NCI-H1105 treated with DMSO at 0.1 percent for 48 hours (cell line): ENCODE data around the gene KLF6.

ENCODE experiments used
- DNase-seq: peaks from one replicate; lab custom pipeline; 2025; lab: John Stamatoyannopoulos, UW

The KLF6 gene

DNA sequence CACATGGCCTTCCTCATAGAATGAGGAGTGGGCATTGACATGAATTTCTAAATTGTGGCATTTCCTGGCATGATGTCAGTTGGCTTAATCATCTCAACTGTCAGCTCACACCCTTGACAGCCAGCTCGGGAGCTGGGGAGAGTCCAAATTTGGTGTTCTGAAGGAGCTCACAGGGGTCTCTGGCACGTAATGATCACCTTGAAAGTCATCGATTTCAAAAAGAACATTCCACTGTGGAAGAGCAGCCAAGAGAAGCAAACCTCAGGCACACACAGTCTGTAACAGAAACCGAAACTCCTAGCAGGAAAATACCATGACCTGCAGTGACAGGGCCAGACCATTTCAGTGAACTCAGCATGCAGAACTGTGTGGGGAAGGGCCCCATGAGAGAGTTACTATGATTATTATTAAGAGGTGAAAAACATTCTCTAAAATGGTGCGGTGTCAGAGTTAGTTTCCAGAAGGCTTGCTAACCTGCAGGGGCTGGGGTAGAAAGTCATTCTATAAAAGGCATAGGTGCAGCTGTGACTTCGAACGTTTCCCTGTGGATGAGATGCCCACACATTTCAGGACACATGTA lies 26.4 kb upstream of the KLF6 start:
- DNase-seq = no peak

DNA sequence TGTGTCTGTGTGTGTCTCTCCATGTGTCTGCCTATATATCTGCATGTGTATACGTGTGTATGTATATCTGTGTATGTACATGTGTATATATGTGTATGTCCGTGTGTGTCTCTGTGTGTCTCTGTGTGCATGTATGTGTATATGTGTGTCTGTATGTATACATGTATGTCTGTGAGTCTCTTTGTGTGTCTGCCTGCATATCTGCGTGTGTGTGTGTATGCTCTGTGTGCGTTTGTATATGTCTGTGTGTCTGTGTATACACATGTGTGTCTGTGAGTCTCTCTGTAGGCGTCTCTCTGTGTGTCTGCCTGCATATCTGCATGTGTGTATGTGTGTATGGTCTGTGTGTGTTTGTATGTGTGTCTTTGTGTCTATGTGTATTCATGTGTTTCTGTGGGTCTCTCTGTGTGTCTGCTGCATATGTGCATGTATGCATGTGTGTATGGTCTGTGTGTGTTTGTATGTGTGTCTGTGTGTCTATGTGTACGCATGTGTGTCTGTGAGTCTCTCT lies 23.7 kb upstream of the KLF6 start:
- no peak for DNase-seq

DNA sequence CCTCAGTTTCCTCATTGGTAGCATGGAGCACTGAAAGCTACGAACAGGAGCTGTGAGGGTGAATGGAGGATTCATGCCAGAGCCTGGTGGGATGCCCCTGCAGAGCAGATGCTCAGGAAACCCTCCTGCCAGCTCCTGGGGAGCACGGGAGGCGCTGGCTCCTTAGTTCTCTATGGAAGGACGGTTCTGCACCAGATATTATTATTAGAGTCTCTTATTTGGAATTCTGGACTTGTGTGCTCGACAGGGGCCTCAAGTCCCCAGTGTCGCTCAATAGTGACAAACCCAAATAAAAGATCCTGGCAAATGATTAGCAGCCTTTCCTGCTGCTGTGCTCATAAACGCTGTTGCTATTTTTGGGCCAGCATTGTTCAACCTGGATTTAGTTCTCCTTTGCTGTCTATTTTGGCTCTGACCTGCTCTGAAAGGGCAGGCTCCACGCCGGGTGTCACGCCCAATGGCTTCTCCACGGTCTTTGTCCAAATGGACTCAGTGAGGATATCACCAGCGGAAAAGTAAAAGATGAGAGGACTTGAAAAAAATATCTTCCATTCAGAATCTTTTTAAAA lies 23.0 kb upstream of the KLF6 start:
- DNase-seq = no peak

DNA sequence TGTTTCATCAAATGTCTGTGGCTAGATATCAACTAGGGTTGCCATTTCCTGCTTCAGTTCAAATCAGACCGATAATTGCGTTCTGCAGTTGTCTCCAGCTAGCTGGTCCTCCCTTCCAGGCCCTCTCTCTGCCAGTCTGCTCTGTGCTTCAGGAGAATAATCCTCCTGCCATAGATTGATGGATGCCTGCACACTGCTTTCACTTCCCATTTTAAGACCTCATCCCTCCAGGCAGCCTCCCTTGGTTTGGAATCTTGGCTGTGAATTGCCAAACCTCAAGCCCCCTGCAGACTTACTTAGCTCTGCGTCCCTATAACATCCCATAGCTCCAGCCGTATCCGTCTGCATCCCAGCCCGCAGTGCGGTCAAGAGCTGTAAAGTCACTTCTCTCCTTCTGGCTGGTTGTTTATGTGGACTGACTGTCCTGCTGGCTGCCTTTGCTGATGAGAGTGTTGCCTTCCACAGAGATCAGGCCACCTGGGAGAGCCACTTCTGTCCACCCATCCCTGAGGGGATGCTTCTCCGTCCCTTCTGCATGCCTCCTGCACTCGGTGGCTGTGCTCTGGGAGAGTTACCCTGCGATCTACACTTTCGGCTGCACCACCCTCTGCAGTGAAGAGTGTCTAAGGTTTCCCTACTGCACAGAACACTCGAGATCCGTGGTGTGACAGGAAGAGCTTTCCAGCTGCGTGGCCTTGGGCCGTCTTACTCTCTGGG lies 22.4 kb upstream of the KLF6 start:
- no peak for DNase-seq

DNA sequence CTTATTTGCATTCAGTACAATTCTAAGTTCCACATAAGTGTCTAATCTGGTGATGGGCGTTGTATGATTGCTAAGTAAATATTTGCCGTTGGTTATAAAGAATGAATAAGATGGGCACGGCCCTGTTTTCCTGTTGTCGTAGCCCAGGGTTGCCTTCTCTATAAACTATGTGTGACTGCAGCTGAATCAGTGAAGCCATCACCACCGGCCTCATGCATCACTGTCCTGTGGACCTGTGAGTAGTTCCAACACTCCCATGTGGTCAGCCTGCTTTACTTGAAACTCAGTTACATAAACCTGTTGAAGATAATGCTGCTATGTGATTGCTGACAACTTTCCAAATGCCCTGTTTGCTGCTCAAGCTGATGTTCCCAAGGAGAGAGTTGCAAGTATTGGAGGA lies 21.6 kb upstream of the KLF6 start:
- DNase-seq = peak; percentile 20

DNA sequence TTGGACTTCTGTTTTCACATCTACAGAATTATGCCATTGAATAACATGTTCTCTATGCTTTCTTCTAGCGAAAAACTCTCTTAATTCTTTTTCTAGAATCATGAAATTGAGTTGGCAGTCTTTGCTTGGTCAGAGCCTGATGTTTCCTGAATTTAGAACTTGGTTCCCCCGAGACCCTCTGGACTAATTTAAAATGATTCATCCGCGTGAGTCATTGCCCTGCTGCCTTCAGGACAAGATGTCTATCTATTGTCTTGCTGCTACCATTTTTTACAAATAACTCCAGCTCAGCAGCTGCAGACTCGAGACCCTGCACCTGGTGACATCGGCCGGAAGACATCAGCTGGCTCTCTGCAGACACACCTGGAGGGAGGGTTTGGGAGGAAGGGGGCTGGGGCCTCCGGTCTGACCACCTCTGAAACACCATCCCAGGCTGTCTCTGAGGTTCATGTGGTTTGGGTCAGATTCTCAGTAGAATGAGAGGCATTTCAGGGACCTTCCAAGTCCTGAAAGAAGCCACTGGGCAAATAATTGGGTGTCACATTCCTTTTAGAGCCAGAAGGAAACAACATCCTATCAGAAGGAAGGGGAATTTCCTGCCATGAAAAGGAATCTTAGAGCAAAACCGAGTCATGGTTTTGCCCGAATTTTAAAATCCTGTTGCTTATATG lies 20.9 kb upstream of the KLF6 start:
- peak; percentile 19 for DNase-seq

DNA sequence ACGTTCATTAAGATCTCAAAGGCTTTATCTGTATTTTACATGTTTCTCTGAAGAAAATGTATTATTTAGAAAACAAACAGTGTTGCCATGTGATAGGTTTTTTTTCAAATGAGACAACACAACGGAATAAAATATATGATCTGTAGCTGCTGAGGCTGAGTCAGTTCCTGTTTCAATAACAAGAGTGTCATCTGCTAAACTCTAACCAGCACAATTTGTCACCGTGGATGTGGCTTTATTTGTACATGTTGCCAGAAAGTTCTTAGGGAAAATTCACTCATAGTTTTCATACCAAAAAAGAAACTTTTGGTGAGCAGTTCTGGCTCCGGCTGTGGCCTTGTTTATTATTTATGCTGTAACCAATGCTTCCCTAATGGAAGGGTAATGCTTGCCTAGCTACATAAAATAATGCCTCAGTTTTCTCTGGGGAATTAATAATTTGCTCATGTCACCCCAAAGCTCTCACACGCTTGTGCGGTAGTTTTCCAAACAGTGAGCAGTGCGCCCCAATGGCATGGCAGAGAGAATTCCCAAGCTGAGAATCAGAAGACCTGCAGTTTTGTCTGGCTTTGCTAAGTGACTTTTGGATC lies 20.3 kb upstream of the KLF6 start:
- DNase-seq = no peak

DNA sequence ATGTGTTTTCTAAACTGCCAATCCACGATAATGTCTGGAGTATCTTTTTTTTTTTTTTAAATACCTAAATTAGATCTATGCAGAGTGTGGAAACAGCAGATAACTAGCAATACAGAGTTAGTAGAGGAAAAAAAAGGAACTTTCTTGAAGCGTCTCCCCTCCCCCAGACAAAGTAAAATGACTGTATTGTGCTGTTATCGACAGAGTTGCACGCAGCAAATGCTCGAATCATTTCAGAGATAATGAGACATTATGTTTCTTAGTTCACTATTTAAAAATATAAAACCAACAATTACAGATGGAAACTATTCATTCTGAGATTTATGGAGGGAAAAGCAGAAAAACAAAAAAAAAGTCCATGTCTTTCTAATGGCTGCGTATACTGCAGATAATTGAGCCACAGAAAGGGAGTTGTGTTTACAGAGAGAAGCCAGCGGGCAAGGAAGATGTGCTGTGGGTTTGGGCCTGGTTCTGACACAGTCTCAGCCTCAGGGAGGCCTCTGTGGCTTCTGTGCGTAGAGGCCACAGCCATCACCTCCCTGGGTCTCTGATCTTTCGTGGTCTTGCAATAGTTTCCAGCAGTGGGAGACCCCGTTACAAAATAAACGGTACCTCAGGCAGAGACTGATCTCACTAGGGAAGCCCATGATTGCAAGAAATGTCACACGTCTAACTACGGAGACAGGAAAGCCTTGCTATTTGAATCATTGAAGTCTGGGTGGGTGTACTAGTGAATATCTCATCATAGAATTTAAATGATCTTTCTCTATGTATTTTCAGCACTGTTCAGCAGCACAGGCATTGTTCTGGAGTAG lies 19.1 kb upstream of the KLF6 start:
- DNase-seq = no peak

DNA sequence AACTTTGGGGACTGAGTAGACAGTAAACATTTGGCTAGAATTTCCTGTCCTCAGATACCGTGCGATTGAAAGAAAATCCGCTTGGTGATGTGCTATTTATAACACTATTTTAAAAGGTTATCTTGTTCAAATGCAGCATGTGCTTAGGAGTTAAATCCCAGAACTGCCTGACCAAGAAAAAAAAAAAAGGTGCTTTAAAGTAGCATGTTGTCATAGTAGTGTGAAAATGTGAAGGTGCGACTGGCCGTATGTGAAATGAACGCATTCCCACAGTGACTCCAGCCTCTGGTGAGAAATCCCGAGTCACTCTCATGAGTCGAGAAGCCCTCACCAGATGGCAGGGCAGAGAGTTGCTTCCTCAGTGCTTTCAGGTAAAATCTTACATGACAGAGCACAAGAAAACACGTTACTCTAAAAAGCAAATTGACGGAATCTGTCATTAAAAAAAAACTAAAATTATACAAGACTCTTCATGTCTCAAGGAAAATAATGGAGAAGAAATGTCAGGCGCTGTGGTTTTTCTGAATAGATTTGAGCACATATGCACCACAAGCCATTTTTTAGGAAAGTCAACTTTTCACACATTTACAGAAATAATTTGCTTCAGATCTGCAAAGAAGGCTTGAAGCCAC lies 18.4 kb upstream of the KLF6 start:
- DNase-seq = no peak

DNA sequence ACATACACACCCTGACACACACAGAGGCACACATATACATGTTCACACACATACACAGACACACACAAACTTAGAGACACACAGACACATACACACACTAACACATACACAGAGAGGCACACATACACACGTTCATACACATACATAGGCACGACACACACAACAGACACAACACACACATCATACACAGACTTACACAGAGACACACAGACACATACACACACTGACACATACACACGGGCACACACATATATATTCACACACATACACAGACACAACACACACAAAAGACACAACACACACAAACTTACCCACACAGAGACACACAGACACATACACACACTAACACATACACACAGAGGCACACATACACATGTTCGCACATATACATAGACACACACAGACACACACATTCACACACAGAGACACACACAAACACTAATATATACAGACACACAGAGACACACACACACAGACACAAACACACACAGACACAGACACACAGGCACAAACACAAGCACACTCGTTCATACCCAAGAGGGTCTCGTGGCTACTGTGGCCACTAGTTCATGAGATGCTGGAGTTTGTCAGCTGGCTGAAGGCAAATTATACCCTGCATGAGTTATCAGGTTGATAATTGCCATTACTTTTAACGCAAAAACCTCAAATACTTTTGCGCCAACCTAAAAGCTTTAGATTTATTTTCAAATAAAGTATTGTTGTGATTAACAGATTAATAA lies 17.7 kb upstream of the KLF6 start:
- DNase-seq = no peak

DNA sequence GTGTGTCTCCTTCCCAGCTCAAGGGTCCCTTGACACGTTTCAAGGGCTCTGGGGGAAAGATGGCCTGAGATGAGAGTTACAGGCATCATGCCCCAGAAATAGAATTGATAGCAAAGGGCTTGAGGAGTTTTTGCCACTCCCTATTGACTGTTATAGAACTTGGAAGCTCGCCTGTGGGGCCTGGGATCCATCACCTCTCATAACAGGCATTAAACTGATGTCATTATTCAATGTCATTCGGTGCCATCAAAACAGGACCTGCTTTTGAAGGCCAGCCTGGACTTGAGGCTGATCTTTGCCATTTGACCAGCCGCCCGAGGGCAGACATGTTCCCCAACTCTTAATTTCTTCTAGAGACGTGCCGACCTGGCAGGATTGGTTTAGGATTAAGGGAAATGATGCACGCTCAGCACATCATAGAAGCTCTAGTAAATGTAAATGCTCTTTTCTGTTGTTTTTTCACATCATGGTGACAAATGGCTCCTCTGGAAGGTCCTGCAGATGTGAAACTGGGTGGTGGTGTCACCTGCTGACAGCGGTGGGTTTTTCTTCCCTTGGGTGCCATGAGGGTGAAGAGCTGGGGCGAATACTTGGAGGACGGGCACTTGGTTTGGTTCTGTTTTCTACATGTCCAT lies 16.7 kb upstream of the KLF6 start:
- no peak for DNase-seq

DNA sequence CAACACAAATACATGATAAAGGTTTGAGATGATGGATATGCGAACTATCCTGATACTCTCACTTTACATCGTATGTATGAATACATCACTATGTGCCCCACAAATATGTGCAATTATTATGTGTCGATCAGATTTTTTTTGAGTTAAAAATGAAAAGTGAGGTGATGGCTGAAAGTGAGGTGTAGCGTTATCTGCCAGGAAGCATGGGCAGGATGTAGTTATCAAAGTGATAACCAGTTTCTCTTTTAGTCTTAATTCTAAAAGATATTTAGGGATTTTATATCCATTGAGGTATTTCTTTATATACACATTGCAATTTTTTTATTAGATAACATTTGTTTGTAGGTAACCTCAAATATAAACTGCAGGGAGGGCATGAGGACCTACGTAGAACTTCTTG lies 15.6 kb upstream of the KLF6 start:
- no peak for DNase-seq

DNA sequence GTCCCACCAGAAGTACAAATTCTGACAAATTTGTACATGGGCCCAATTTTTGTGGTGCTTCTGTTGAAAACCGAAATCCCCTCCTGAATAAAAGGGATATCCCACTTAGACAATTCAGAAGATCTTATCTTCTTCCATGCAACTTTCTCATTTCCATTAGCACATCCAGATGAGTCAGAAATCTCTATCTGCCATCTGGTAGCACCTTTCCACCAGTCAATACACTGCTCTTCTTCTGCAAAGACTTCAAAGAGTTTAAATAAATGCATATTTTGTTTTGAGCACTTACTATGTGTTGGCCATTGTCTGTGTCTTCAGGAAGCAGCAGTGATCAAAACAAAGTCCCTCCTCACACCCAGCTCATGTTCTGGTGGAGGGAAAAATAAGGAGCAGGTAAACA lies 12.7 kb upstream of the KLF6 start:
- no peak for DNase-seq

DNA sequence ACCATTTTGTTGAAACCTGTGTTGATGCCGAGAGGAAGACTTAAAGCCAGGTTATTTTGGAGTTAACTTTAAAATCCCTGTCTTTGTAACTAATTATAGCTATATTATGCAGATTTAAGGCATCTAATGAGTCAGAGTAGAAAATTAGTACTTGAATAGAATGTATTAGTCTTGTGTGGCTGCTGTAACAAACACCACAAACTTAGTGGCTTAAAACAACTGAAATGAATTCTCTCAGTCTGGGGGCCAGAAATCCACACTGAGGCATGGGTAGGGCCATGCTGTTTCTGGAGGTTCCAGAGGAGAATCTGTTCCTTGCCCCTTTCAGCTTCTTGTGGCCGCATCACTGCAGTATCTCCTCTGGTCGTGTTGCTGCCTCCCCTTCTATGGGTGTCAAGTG lies 8.5 kb upstream of the KLF6 start:
- DNase-seq = no peak

DNA sequence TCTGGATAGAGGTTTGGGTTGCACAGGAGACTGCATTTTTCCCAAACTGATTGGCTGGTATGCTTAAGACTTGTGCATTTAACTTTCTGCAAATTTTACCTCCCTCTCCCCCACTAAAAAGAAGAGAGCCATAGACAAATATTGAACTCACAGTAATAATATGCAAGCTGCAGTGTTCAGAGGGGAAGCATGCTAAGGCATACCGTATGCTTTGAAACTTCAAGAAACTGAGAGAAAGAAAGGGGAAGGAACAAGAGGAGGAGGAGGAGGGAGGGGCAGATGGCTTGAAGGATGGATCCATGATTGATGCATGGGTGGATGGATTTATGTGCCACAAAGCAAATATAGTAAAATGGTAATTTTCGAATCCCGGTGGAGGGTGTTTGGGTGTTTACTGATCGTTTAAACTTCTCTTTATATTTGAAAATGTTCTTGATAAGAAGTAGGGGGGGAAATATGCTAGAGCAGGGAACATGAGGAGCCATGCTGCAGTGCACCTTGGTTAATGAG lies 7.8 kb upstream of the KLF6 start:
- DNase-seq = no peak

DNA sequence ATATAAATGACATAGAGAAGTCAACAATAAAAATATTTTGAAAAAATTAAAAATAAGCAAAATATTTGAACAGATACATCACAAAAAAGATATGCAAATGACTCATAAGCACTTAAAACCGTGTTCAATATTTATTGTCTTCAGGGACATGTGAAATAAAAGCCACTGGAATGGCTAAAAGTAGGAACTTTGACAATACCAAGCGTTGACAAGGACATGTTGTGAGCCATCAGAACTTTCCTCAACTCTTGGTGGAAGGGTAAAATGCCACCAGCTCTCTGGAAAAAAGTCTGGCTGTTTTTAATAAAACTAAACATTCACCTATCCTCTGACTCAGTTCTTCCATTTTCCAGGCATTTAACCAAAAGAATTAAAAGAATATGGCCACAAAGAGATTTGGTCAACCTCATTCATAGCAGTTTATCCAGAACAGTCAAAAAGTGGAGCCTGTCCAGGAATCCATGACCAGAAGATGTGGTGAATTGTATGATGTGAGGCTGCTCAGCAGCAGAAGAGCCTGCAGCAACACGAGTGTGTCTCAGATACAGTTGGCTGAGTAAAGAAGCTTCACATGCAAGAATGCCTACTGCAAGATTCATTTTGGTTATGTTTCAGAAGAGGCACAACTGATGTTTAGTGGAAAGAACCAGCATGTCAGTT lies 7.1 kb upstream of the KLF6 start:
- no peak for DNase-seq

DNA sequence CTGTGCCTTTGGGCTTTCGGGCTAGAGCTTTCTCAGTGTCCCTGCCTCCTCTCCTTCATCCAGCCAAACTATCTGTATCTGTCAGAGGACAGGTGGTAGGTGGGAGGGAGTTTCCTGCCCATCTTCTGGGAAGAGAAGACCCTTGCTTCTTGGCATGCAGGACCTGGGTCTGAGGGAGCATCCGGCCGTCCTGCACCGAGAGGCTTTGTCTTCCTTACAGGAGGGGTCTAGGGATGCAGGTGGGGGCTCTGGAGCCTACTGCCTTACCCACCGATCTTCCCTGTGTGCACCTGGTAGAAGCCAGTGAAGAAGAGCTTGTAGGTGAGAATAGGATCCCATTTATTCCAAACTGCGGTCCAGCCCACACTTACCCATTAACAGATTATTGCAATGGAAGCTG lies 5.8 kb upstream of the KLF6 start:
- DNase-seq = no peak

DNA sequence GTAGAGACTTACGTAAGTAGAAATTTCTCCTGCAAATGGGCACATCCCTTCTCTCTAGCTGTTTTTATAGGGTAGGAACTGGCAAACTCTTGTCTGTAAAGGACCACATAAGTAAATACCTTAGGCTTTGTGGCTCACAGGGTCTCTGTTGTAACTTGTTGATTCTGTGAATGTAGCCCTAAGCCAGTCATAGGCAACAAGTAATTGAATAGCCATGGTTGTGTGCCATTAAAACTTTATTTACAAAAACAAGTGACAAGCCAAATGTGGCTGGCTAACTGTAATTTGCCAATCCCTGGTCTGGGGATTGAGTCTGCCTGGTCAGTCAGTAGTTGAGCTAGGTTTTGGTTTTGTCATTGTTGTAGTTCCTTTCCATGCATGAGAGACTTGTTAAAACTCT lies 5.3 kb upstream of the KLF6 start:
- no peak for DNase-seq

DNA sequence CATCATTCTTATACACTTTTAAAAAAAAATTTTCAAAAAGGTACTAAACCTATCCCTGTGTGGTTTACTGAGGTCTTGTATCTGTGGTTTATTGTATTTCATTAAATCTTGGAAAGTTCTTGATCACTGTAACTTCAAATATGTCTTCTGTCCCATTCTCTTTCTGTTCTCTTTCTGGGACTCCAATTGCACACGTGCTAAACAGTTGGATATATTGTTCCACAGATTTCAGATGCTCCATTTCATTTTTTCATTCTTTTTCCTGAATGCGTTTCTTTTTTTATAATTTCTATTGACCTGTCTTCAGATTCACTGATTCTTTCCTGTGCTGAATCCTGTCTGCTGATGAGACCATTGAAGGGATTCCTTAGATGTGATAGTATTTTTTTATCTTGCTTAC lies 4.6 kb upstream of the KLF6 start:
- DNase-seq = no peak
